ENCODE data around the gene S1PR5.
"Not testable (repeated sequence)": the region's sequence is repeated elsewhere in the genome, so short reads cannot be mapped to it uniquely, and the experiment has no call there.

Gene S1PR5

GRCh38 chr19:10544753-10545251 lies 27.6 kb upstream of the S1PR5 start:
- no peak for DNase-seq (ENCODE audit: extremely low read depth in 1 of 2, low read depth in 1 of 2)

GRCh38 chr19:10544242-10544752 lies 27.1 kb upstream of the S1PR5 start:
- DNase-seq (ENCODE audit: extremely low read depth in 1 of 2, low read depth in 1 of 2), result no peak

- DNase-seq (ENCODE audit: extremely low read depth in 1 of 2, low read depth in 1 of 2), result peak; percentile 54
These were observed 26.4 kb upstream of the S1PR5 start, which contains the start of gene ATG4D for GRCh38 chr19:10543420-10544241. Gene ATG4D, plus strand, starts transcription at chr19:10543904. Its CDS starts 187 bp downstream, at chr19:10544091.

- DNase-seq (ENCODE audit: extremely low read depth in 1 of 2, low read depth in 1 of 2), result no peak
These were observed 25.8 kb upstream of the S1PR5 start for GRCh38 chr19:10543059-10543419.

- DNase-seq (ENCODE audit: extremely low read depth in 1 of 2, low read depth in 1 of 2), result not testable (repeated sequence)
These were observed 21.8 kb upstream of the S1PR5 start for GRCh38 chr19:10539016-10539415.

GRCh38 chr19:10538204-10538983 lies 21.1 kb upstream of the S1PR5 start:
- no peak for DNase-seq (ENCODE audit: extremely low read depth in 1 of 2, low read depth in 1 of 2)

GRCh38 chr19:10537668-10538067 lies 20.4 kb upstream of the S1PR5 start:
- no peak for DNase-seq (ENCODE audit: extremely low read depth in 1 of 2, low read depth in 1 of 2)

- no peak for DNase-seq (ENCODE audit: extremely low read depth in 1 of 2, low read depth in 1 of 2)
These were observed 18.4 kb upstream of the S1PR5 start for GRCh38 chr19:10535613-10536012.

GRCh38 chr19:10533646-10534386 lies 16.6 kb upstream of the S1PR5 start:
- no peak for DNase-seq (ENCODE audit: extremely low read depth in 1 of 2, low read depth in 1 of 2)

GRCh38 chr19:10532457-10532856 lies 15.2 kb upstream of the S1PR5 start:
- DNase-seq (ENCODE audit: extremely low read depth in 1 of 2, low read depth in 1 of 2), result no peak

- not testable (repeated sequence) for DNase-seq (ENCODE audit: extremely low read depth in 1 of 2, low read depth in 1 of 2)
These were observed 9.6 kb upstream of the S1PR5 start for GRCh38 chr19:10526887-10527286.

GRCh38 chr19:10525636-10526035 lies 8.4 kb upstream of the S1PR5 start:
- DNase-seq (ENCODE audit: extremely low read depth in 1 of 2, low read depth in 1 of 2), result no peak

GRCh38 chr19:10523135-10523636 lies 5.9 kb upstream of the S1PR5 start:
- no peak for DNase-seq (ENCODE audit: extremely low read depth in 1 of 2, low read depth in 1 of 2)

GRCh38 chr19:10521461-10522171 lies 4.4 kb upstream of the S1PR5 start:
- no peak for DNase-seq (ENCODE audit: extremely low read depth in 1 of 2, low read depth in 1 of 2)

- no peak for DNase-seq (ENCODE audit: extremely low read depth in 1 of 2, low read depth in 1 of 2)
These were observed 3.5 kb upstream of the S1PR5 start for GRCh38 chr19:10520652-10521318.

- DNase-seq (ENCODE audit: extremely low read depth in 1 of 2, low read depth in 1 of 2), result no peak
These were observed 2.2 kb upstream of the S1PR5 start for GRCh38 chr19:10519421-10519820.

- DNase-seq (ENCODE audit: extremely low read depth in 1 of 2, low read depth in 1 of 2), result no peak
These were observed 1.5 kb upstream of the S1PR5 start for GRCh38 chr19:10518444-10519361.

- no peak for DNase-seq (ENCODE audit: extremely low read depth in 1 of 2, low read depth in 1 of 2)
These were observed 655 bp upstream of the S1PR5 start for GRCh38 chr19:10517760-10518443.
